Hepatocyte (in vitro differentiated cells): ENCODE data around the gene PHYHIPL. TPM values are rescaled to one million over a fixed set of nuclear protein-coding genes. Genes with fewer than 3 reads are reported as not detected.
"Not testable (repeated sequence)": the region's sequence is repeated elsewhere in the genome, so short reads cannot be mapped to it uniquely, and the experiment has no call there.

ENCODE experiments used
- DNase-seq: peaks from one replicate; pipeline ENCODE4 v3.0.0-alpha.2; 2016; ENCODE audit warnings: low spot score
- H2AFZ ChIP-seq: fragments of 200-600 bp; sonication (generic); 2 replicates; pipeline ENCODE4 v1.6.0; 2016; ENCODE audit warnings: antibody characterized with exemption, mild to moderate bottlenecking
- H3K27ac ChIP-seq: fragments of 200-600 bp; sonication (generic); 2 replicates; pipeline ENCODE4 v1.5.1; 2016; ENCODE audit warnings: mild to moderate bottlenecking
- H3K27me3 ChIP-seq: fragments of 200-600 bp; sonication (generic); 2 replicates; pipeline ENCODE4 v1.6.1; 2016
- H3K36me3 ChIP-seq: fragments of 200-600 bp; sonication (generic); replicated peaks from 2 replicates; pipeline ENCODE4 v1.5.1; 2016; ENCODE audit warnings: low read depth; ENCODE audit not compliant: insufficient read depth
- H3K4me1 ChIP-seq: fragments of 200-600 bp; sonication (generic); 2 replicates; pipeline ENCODE4 v1.5.1; 2016; ENCODE audit warnings: mild to moderate bottlenecking, moderate library complexity; ENCODE audit not compliant: insufficient read depth
- H3K4me2 ChIP-seq: fragments of 200-600 bp; sonication (generic); 2 replicates; pipeline ENCODE4 v1.6.0; 2016
- H3K4me3 ChIP-seq: fragments of 200-600 bp; sonication (generic); 2 replicates; pipeline ENCODE4 v1.5.1; 2016; ENCODE audit warnings: mild to moderate bottlenecking
- H3K79me2 ChIP-seq: fragments of 200-600 bp; sonication (generic); 2 replicates; pipeline ENCODE4 v1.6.0; 2017; ENCODE audit warnings: mild to moderate bottlenecking
- H3K9me2 ChIP-seq: fragments of 200-600 bp; sonication (generic); replicated peaks from 2 replicates; pipeline ENCODE4 v1.6.0; 2017; ENCODE audit warnings: mild to moderate bottlenecking; ENCODE audit not compliant: insufficient read depth
- H3K9me3 ChIP-seq: fragments of 200-600 bp; sonication (generic); 2 replicates; pipeline ENCODE4 v1.5.1; 2016; ENCODE audit warnings: low read depth, mild to moderate bottlenecking
- H4K20me1 ChIP-seq: fragments of 200-600 bp; sonication (generic); 2 replicates; pipeline ENCODE4 v1.6.0; 2016; ENCODE audit warnings: mild to moderate bottlenecking; ENCODE audit not compliant: insufficient read depth, poor library complexity, severe bottlenecking
- CTCF ChIP-seq: fragments of 200-600 bp; sonication (generic); IDR thresholded peaks from 2 replicates; pipeline ENCODE4 v1.5.1; 2016; ENCODE audit warnings: antibody characterized with exemption, mild to moderate bottlenecking; ENCODE audit not compliant: poor library complexity
- EZH2 ChIP-seq: fragments of 200-600 bp; sonication (generic); IDR thresholded peaks from 2 replicates; pipeline ENCODE4 v1.6.1; 2016; ENCODE audit warnings: antibody characterized with exemption, mild to moderate bottlenecking, borderline replicate concordance
- EZH2phosphoT487 ChIP-seq: fragments of 200-600 bp; sonication (generic); IDR thresholded peaks from one replicate; pipeline ENCODE4 v1.6.1; 2018; ENCODE audit warnings: antibody characterized with exemption, mild to moderate bottlenecking, low read depth, moderate library complexity; ENCODE audit not compliant: unreplicated experiment, severe bottlenecking
- WGBS: methylation state at CpG from one replicate; pipeline ENCODE4 v1.1.6; 2016; ENCODE audit warnings: low lambda C conversion rate; ENCODE audit errors: missing lambda C conversion rate; 5-methylcytosine and 5-hydroxymethylcytosine counted together
- polyA plus RNA-seq: library from polyadenylated mRNA; unstranded; fragments of >200 nt; fragmentation: Nextera tagmentation; extraction: Ambion mirVana; gene quantifications from 2 replicates; pipeline ENCODE4 v1.2.1, GENCODE V29; 2016
- total RNA-seq: library from RNA; depleted of rRNA; stranded (reverse); fragments of >200 nt; gene quantifications from 2 replicates; pipeline ENCODE4 v1.2.3, GENCODE V29; 2014

Gene PHYHIPL
- total and polyA plus RNA-seq, 2 experiments from 2014 or later, result 5.9 to 6.8 TPM

DNA sequence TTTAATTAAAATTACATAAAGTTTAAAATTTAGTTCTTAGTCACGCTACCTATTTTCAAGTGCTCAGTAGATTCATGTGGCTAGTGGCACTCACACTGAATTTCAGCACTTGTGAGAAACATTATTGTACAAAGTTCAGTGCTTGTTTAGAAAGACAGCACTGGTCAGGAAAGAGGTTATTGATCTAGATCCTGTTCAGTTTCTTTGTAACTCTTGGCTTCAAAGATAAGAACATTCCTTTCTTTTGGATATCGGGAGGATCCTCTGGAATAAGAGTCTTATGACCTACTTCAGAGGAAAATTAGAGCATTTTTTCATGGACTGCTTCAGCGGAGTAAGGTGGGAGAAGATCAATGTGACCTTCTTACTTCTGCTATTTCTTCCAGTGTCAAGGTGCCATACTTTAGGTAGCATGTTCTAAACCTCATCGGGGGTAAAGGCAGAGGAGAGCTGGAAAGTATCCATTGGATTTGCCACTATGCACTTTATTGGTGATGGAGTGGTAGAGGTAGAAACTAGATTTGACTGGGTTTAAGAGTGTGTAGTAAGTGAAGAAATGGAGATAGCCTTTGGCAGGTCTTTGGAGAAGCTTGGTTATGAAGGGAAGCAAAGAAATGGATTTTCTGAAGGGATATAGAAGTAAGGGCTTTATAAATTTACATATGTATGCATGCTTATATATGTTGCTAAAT, 39.9 kb downstream of the PHYHIPL start:
- no peak for TF ChIP-seq EZH2phosphoT487
- TF ChIP-seq CTCF, result no peak
- no peak for TF ChIP-seq EZH2
- Histone ChIP-seq H2AFZ (no peak overlapping the region), H3K27me3 (no peaks in the 10 kb centered on the region), H3K4me2 (no peak overlapping the region), H4K20me1 (no peaks in the 10 kb centered on the region), H3K4me1 (no peaks in the 10 kb centered on the region), H3K27ac (no peak overlapping the region), H3K36me3 (no peaks in the 10 kb centered on the region), H3K79me2 (no peaks in the 10 kb centered on the region), H3K4me3 (no peak overlapping the region), H3K9me3 (no peaks in the 10 kb centered on the region), H3K9me2 (no peaks in the 10 kb centered on the region)
- DNase-seq, result no peak
- WGBS, result 89% methylated on average over 3 of the region's 4 CpGs

DNA sequence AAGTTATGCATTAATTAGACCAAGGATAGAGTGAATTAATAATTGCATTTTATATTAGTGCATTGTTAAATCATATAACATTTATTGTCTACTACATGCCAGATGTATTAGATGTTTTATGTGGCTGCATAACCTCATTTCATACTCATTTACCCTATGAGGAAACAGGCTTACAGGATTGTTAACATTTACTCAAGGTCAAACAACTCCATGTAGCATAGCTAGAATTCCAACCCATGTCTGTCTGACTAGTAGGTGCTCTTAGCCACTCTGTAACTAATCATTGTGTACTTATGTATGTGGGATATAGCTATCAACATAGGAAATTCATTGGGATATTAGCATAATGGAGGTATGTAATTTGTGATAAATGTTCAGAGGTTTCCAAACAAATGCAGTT, 46.3 kb downstream of the PHYHIPL start:
- peak; percentile 7 for DNase-seq
- H3K79me2 ChIP-seq, result no peaks in the 10 kb centered on the region
- no peak overlapping the region for H3K4me2 ChIP-seq

GRCh38 chr10:59223597-59223996, 47.2 kb downstream of the PHYHIPL start:
- H3K36me3 ChIP-seq, H2AFZ ChIP-seq, H3K27me3 ChIP-seq, H3K9me3 ChIP-seq, H3K9me2 ChIP-seq, DNase-seq, H3K27ac ChIP-seq, H3K4me1 ChIP-seq, H3K79me2 ChIP-seq, H4K20me1 ChIP-seq, H3K4me3 ChIP-seq, H3K4me2 ChIP-seq: not testable (repeated sequence)
- WGBS, result 97% methylated on average over 2 of the region's 2 CpGs

More for the DNA sequence above, 46.3 kb downstream of the PHYHIPL start:
- no peaks in the 10 kb centered on the region for H3K36me3 ChIP-seq
- no peak for TF ChIP-seq CTCF
- H3K9me2 ChIP-seq, result no peaks in the 10 kb centered on the region
- no peaks in the 10 kb centered on the region for H3K27me3 ChIP-seq
- no peak overlapping the region for H2AFZ ChIP-seq
- H3K9me3 ChIP-seq, result no peaks in the 10 kb centered on the region
- H3K4me3 ChIP-seq, result no peak overlapping the region
- H3K4me1 ChIP-seq, result no peaks in the 10 kb centered on the region
- no peaks in the 10 kb centered on the region for H4K20me1 ChIP-seq
- H3K27ac ChIP-seq, result no peak overlapping the region

- H4K20me1 ChIP-seq, result no peaks in the 10 kb centered on the region
- H3K79me2 ChIP-seq, result no peaks in the 10 kb centered on the region
- H3K9me3 ChIP-seq, result no peaks in the 10 kb centered on the region
- H3K9me2 ChIP-seq, result no peaks in the 10 kb centered on the region
- TF ChIP-seq EZH2phosphoT487, result no peak
- no peak for TF ChIP-seq EZH2
- TF ChIP-seq CTCF, result no peak
- no peak overlapping the region for H3K4me3 ChIP-seq
- no peak for DNase-seq
- H3K4me1 ChIP-seq, result no peaks in the 10 kb centered on the region
- H3K4me2 ChIP-seq, result no peak overlapping the region
- no peak overlapping the region for H3K27ac ChIP-seq
- H2AFZ ChIP-seq, result no peak overlapping the region
- H3K27me3 ChIP-seq, result no peaks in the 10 kb centered on the region
- H3K36me3 ChIP-seq, result no peaks in the 10 kb centered on the region
Observed at GRCh38 chr10:59225211-59225610, 48.8 kb downstream of the PHYHIPL start.
